CD8-positive, alpha-beta memory T cell (primary cell): ENCODE results near the gene MYBPHL. TPM values are rescaled to one million over a fixed set of nuclear protein-coding genes. Genes with fewer than 3 reads are reported as not detected.
A peak's percentile ranks its signal among the peaks of the same experiment; 100 is the strongest.
"Not testable (repeated sequence)": the region's sequence is repeated elsewhere in the genome, so short reads cannot be mapped to it uniquely, and the experiment has no call there.

Experiments
- CTCF ChIA-PET: fragments of 350-600 bp; sonication (Branson Sonifier 250); formaldehyde crosslinking; loops from one replicate; lab custom pipeline; 2021; ENCODE audit warnings: antibody characterized with exemption; lab: Charles Lee
- POLR2A ChIA-PET: fragments of 350-600 bp; sonication (Branson Sonifier 250); formaldehyde crosslinking; loops from one replicate; lab custom pipeline; 2021; ENCODE audit warnings: antibody characterized with exemption; lab: Charles Lee
- DNase-seq, 5 donors: peaks; one replicate each; pipeline versions ENCODE4 v3.0.0 to v3.0.0-alpha.2; 2020 to 2022; ENCODE audit warnings: mixed read lengths in 1 of 5
- H3K27ac ChIP-seq: one replicate; pipeline ENCODE4 v1.7.0; 2013; ENCODE audit warnings: low read depth, mild to moderate bottlenecking, low read length, moderate library complexity
- H3K27me3 ChIP-seq: 2 replicates; pipeline ENCODE4 v1.7.0; 2013; ENCODE audit warnings: low read length, mild to moderate bottlenecking; ENCODE audit not compliant: insufficient read depth, poor library complexity, severe bottlenecking
- H3K36me3 ChIP-seq: 2 replicates; pipeline ENCODE4 v1.7.0; 2013; ENCODE audit warnings: mild to moderate bottlenecking, low read length, moderate library complexity; ENCODE audit not compliant: insufficient read depth
- H3K4me1 ChIP-seq: 2 replicates; pipeline ENCODE4 v1.7.0; 2013; ENCODE audit warnings: mild to moderate bottlenecking, low read length, moderate library complexity; ENCODE audit not compliant: insufficient read depth
- H3K4me3 ChIP-seq: 2 replicates; pipeline ENCODE4 v1.7.0; 2013; ENCODE audit warnings: mild to moderate bottlenecking, low read length
- H3K9me3 ChIP-seq: 2 replicates; pipeline ENCODE4 v1.7.0; 2013; ENCODE audit warnings: mild to moderate bottlenecking, low read length
- H3K27ac Mint-ChIP-seq, 8 donors: one replicate each; pipeline ENCODE4 v1.8.0; 2020 to 2021; ENCODE audit warnings: mixed read lengths in 8 of 8, mild to moderate bottlenecking in 6 of 8, inconsistent platforms in 3 of 8, moderate library complexity in 3 of 8
- H3K27me3 Mint-ChIP-seq, 2 donors: one replicate each; pipeline ENCODE4 v1.8.0; 2020 to 2021; ENCODE audit warnings: mixed read lengths in 2 of 2, mild to moderate bottlenecking in 1 of 2, moderate library complexity in 1 of 2
- H3K36me3 Mint-ChIP-seq, 3 donors: one replicate each; pipeline ENCODE4 v1.8.0; 2020 to 2021; ENCODE audit warnings: mixed read lengths in 3 of 3, inconsistent platforms in 1 of 3, mild to moderate bottlenecking in 1 of 3
- H3K4me1 Mint-ChIP-seq, 3 donors: one replicate each; pipeline ENCODE4 v1.8.0; 2020 to 2021; ENCODE audit warnings: mixed read lengths in 3 of 3, inconsistent platforms in 1 of 3, mild to moderate bottlenecking in 1 of 3
- H3K4me3 Mint-ChIP-seq, 7 donors: one replicate each; pipeline ENCODE4 v1.8.0; 2020 to 2021; ENCODE audit warnings: mixed read lengths in 7 of 7, mild to moderate bottlenecking in 6 of 7, moderate library complexity in 4 of 7, inconsistent platforms in 2 of 7
- H3K9me3 Mint-ChIP-seq, 5 donors: one replicate each; pipeline ENCODE4 v1.8.0; 2020 to 2022; ENCODE audit warnings: mixed read lengths in 5 of 5, mild to moderate bottlenecking in 3 of 5, moderate library complexity in 2 of 5, inconsistent platforms in 1 of 5
- polyA plus RNA-seq: library from polyadenylated mRNA; unstranded; fragments of 300-500 nt; fragmentation: Illumina TruSeq; gene quantifications from one replicate; pipeline ENCODE4 v1.2.3, GENCODE V29; 2021
- total RNA-seq, 2 experiments: library from RNA; stranded (reverse); gene quantifications; one replicate each; pipeline ENCODE4 v1.2.3, GENCODE V29; 2021

Gene MYBPHL
- total and polyA plus RNA-seq, 3 experiments from 2014 or later = not detected

DNA sequence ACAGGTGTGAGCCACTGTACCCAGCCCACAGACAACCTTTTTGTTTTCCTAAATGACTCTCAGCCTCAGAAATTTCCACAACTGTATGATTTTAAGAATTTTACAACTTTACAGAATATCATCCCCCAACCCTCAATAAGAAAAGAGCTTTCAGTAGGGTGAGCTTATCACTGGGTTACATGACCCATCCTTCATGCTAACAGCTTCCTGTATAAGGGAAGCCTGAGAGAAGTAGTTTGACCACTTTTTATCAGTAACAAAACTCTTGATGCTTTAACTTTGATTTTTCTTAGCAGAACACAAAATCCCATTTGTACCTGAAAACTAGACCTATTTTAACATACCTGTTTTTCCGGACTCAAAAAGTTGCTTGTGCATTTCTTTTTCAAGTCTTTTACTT is 9.7 kb upstream of the MYBPHL start:
- Histone ChIP-seq H3K4me3 (no peak overlapping the region), H3K27me3 (no peaks in the 10 kb centered on the region), H3K4me1 (no peaks in the 10 kb centered on the region), H3K36me3 (no peaks in the 10 kb centered on the region), H3K9me3 (no peaks in the 10 kb centered on the region), H3K27ac (no peak overlapping the region)
- no peaks in the 10 kb centered on the region for H3K4me1 Mint-ChIP-seq
- ChIA-PET CTCF (no interaction called here), POLR2A (no interaction called here)
- peaks cover 0 to 4% of the 10 kb centered on the region in 2 donors for H3K27me3 Mint-ChIP-seq
- no peak for DNase-seq
- no peak overlapping the region for H3K27ac Mint-ChIP-seq
- no peaks in the 10 kb centered on the region for H3K36me3 Mint-ChIP-seq
- H3K9me3 Mint-ChIP-seq = no peaks in the 10 kb centered on the region
- H3K4me3 Mint-ChIP-seq = no peak overlapping the region

GRCh38 chr1:109315288-109315687 is 8.5 kb upstream of the MYBPHL start:
- Histone ChIP-seq H3K4me3 (no peak overlapping the region), H3K27me3 (no peaks in the 10 kb centered on the region), H3K4me1 (no peaks in the 10 kb centered on the region), H3K36me3 (no peaks in the 10 kb centered on the region), H3K27ac (no peak overlapping the region), H3K9me3 (no peaks in the 10 kb centered on the region)
- Mint-ChIP-seq H3K36me3 (no peaks in the 10 kb centered on the region), H3K4me3 (no peak overlapping the region), H3K4me1 (no peaks in the 10 kb centered on the region), H3K27ac (no peak overlapping the region), H3K9me3 (no peaks in the 10 kb centered on the region), H3K27me3 (peaks cover under 1 to 4% of the 10 kb centered on the region in 2 donors)
- ChIA-PET CTCF (no interaction called here), POLR2A (no interaction called here)
- no peak for DNase-seq

DNA sequence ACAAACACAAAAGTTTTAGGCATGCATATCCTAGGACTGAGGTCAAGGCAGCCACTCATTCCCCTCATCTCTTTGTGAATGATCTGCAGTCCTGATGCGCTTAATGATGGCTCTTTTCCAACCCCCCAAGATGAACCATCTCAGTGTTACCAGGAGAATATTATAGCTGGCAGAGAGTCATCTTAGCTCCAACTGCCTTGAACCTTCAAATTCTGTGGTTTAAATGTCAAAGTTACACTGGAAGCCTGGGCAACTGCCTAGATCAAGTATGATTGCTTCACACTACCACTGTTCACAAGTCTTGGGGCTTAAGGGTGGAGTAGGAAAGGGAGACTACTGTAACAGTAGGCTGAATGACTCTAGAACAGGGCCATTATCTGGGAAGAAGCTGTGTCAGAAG is 8.0 kb upstream of the MYBPHL start:
- no peaks in the 10 kb centered on the region for H3K9me3 Mint-ChIP-seq
- no peak overlapping the region for H3K27ac ChIP-seq
- POLR2A ChIA-PET = no interaction called here

DNA sequence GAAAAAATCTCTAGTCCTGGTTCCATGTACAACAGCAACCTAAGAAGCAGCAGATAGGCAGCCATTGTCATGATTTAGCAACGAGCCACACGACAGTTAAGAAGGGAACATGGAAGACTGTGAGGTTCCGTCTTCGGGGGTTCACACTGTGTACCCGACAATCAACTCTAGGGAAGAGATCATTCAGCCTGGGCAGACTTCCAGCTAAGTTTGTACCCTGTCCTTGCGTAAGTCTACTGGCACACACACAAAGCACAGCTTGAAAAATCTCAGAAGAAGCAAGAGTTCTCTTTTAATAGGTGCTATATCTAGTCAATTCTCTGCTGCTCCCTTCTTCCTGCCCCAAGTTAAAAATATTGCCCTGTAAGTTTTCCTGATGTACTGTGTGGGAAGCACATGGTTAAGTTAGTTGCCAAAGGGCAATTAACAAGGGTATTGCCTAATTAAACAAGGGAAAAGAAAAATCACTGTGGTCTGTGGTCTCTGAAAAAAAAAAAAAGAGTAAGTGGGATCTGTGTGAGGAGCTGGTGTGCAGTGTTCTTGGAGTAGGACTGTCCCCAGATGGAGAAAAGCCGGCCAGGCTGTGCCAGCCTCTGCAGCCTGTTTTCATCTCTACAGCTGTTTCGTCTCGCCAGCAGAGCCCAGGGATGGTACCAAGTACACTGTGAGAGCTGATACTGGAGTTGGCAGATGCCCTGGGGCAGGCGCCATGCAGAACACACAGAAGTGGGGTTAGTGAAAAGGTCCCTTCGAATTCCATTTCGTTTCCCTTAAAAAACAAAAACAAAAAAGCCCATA is 6.4 kb upstream of the MYBPHL start:
- H3K4me1 Mint-ChIP-seq = no peaks in the 10 kb centered on the region
- no peaks in the 10 kb centered on the region for H3K9me3 Mint-ChIP-seq
- no peaks in the 10 kb centered on the region for H3K36me3 Mint-ChIP-seq
- H3K4me3 Mint-ChIP-seq = no peak overlapping the region
- CTCF ChIA-PET = no interaction called here
- H3K4me1 ChIP-seq = no peaks in the 10 kb centered on the region
- H3K4me3 ChIP-seq = no peak overlapping the region
- peaks cover 12 to 17% of the 10 kb centered on the region in 2 donors for H3K27me3 Mint-ChIP-seq
- no peaks in the 10 kb centered on the region for H3K27me3 ChIP-seq
- H3K27ac Mint-ChIP-seq = peak overlapping the region in 2 of 8 donors; percentile 2 to 92
- no peaks in the 10 kb centered on the region for H3K9me3 ChIP-seq
- H3K36me3 ChIP-seq = no peaks in the 10 kb centered on the region
- POLR2A ChIA-PET = no interaction called here
- no peak overlapping the region for H3K27ac ChIP-seq
- DNase-seq = no peak

More for the DNA sequence above, 8.0 kb upstream of the MYBPHL start:
- DNase-seq = no peak
- Histone ChIP-seq H3K9me3 (no peaks in the 10 kb centered on the region), H3K36me3 (no peaks in the 10 kb centered on the region), H3K27me3 (no peaks in the 10 kb centered on the region), H3K4me3 (no peak overlapping the region), H3K4me1 (no peaks in the 10 kb centered on the region)
- Mint-ChIP-seq H3K27ac (no peak overlapping the region), H3K27me3 (peaks cover 5 to 6% of the 10 kb centered on the region in 2 donors), H3K4me1 (no peaks in the 10 kb centered on the region), H3K36me3 (no peaks in the 10 kb centered on the region), H3K4me3 (no peak overlapping the region)
- CTCF ChIA-PET = no interaction called here

GRCh38 chr1:109312246-109312645 is 5.4 kb upstream of the MYBPHL start:
- Mint-ChIP-seq H3K27ac (no peak overlapping the region), H3K27me3 (peaks cover 13 to 17% of the 10 kb centered on the region in 2 donors), H3K36me3 (no peaks in the 10 kb centered on the region), H3K9me3 (no peaks in the 10 kb centered on the region), H3K4me3 (no peak overlapping the region), H3K4me1 (no peaks in the 10 kb centered on the region)
- H3K4me3 ChIP-seq = no peak overlapping the region
- H3K36me3 ChIP-seq = no peaks in the 10 kb centered on the region
- ChIA-PET POLR2A (no interaction called here), CTCF (interaction anchor here (0.7 kb wide), 1 partner anchor 217 kb away, joined by 3 read pairs; no protein-coding TSS in a partner anchor)
- H3K27me3 ChIP-seq = no peaks in the 10 kb centered on the region
- no peak overlapping the region for H3K27ac ChIP-seq
- no peak for DNase-seq
- no peaks in the 10 kb centered on the region for H3K4me1 ChIP-seq
- no peaks in the 10 kb centered on the region for H3K9me3 ChIP-seq

- no peaks in the 10 kb centered on the region for H3K36me3 ChIP-seq
- no peak overlapping the region for H3K27ac Mint-ChIP-seq
- peaks cover 11 to 17% of the 10 kb centered on the region in 2 donors for H3K27me3 Mint-ChIP-seq
- no peaks in the 10 kb centered on the region for H3K36me3 Mint-ChIP-seq
- no peak overlapping the region for H3K4me3 Mint-ChIP-seq
- no peaks in the 10 kb centered on the region for H3K4me1 Mint-ChIP-seq
- ChIA-PET CTCF (no interaction called here), POLR2A (no interaction called here)
- no peak overlapping the region for H3K4me3 ChIP-seq
- H3K27me3 ChIP-seq = no peaks in the 10 kb centered on the region
- H3K27ac ChIP-seq = no peak overlapping the region
- H3K9me3 Mint-ChIP-seq = no peaks in the 10 kb centered on the region
- no peaks in the 10 kb centered on the region for H3K4me1 ChIP-seq
- H3K9me3 ChIP-seq = no peaks in the 10 kb centered on the region
- DNase-seq = no peak
These were observed 2.5 kb upstream of the MYBPHL start for GRCh38 chr1:109309347-109309746.

DNA sequence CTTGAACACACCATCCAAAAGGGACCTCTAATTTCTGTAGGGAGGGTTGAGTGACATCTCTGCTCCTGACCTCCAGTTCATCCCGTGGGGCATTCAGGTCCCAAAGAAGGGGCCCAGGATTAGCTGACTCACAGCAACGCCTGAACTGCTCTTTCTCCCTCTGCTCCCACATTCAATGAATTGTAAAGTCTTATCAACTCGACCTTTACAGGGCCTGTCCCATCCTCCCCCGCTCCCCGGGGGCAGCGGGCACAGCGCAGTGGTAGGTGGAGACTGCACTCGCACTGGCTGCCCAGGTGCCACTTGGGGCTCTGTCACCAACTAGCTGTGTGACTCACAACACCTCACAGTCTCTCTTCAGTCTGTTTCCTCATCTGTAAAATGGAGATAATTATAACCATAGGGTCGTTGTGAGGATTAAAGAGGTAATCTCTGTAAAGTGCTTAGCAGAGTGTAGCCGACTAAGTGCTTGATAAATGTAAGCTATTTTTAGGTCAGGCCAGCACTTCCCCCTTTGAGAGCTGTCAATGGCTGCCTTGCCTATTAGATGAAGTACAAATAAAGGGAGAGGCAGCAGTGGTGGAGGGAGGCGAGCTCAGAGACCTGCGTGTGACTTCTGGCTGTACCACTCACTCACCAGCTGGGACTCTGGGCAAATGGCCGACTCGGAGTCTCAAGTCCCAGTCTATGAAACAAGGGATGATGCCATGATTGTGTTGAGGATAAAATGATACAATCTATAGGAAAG is 637 bp upstream of the MYBPHL start:
- Histone ChIP-seq H3K4me1 (no peaks in the 10 kb centered on the region), H3K27me3 (no peaks in the 10 kb centered on the region), H3K27ac (no peak overlapping the region), H3K9me3 (no peaks in the 10 kb centered on the region), H3K36me3 (no peaks in the 10 kb centered on the region), H3K4me3 (no peak overlapping the region)
- no peak overlapping the region for H3K27ac Mint-ChIP-seq
- no peak for DNase-seq
- peaks cover 11 to 17% of the 10 kb centered on the region in 2 donors for H3K27me3 Mint-ChIP-seq
- POLR2A ChIA-PET = no interaction called here
- H3K4me3 Mint-ChIP-seq = no peak overlapping the region
- H3K9me3 Mint-ChIP-seq = no peaks in the 10 kb centered on the region
- CTCF ChIA-PET = interaction anchor here (0.9 to 3.5 kb wide), 4 partner anchors 10 to 30 kb away, joined by 3 to 12 read pairs (median 4); partner anchors contain the start of gene PSRC1
- no peaks in the 10 kb centered on the region for H3K4me1 Mint-ChIP-seq
- H3K36me3 Mint-ChIP-seq = no peaks in the 10 kb centered on the region

DNA sequence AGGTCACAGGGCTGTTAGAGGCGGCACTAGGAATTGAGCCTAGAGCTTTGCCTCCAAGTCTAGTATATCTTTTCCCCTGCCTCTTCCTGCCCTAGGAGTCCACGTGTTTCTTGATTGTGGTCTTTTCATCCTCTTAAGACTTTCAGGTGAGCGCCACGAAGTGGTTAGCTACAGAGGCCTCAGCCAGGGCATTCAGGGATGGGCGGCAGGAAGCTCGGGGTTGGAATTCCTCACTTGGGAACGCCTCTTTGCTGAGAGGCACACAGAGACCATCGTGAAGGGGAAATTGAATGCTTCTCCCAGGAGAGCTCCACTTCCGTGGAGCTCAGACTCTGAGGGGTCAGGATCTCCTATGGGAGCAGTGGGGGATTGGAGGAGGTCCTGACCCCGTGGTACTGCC is 820 bp downstream of the MYBPHL start:
- H3K4me3 ChIP-seq, H3K27me3 ChIP-seq, H3K9me3 ChIP-seq, H3K9me3 Mint-ChIP-seq, DNase-seq, H3K36me3 Mint-ChIP-seq, H3K36me3 ChIP-seq, H3K27ac Mint-ChIP-seq, H3K27ac ChIP-seq, H3K4me1 Mint-ChIP-seq, POLR2A ChIA-PET, H3K4me1 ChIP-seq, H3K4me3 Mint-ChIP-seq: not testable (repeated sequence)
- peaks cover 11 to 17% of the 10 kb centered on the region in 2 donors for H3K27me3 Mint-ChIP-seq
- CTCF ChIA-PET = interaction anchor here (3.5 kb wide), 1 partner anchor 10 kb away, joined by 12 read pairs; no protein-coding TSS in a partner anchor
